Ishikawa (cell line): ENCODE measurements around the gene DMC1.

Source experiments
- CREB1 ChIP-seq: IDR thresholded peaks from 2 replicates; pipeline ENCODE4 v1.6.1; 2012; ENCODE audit warnings: low read depth
- EP300 ChIP-seq: IDR thresholded peaks from 2 replicates; pipeline ENCODE4 v1.6.1; 2012; ENCODE audit warnings: borderline replicate concordance
- MAX ChIP-seq: IDR thresholded peaks from 2 replicates; pipeline ENCODE4 v1.6.1; 2012
- TAF1 ChIP-seq: IDR thresholded peaks from 2 replicates; pipeline ENCODE4 v1.6.1; 2012; ENCODE audit warnings: low read depth, mild to moderate bottlenecking
- TCF12 ChIP-seq: IDR thresholded peaks from 2 replicates; pipeline ENCODE4 v1.6.1; 2012; ENCODE audit warnings: low read depth
- USF1 ChIP-seq: IDR thresholded peaks from 2 replicates; pipeline ENCODE4 v1.6.1; 2012
- YY1 ChIP-seq: IDR thresholded peaks from 2 replicates; pipeline ENCODE4 v1.6.1; 2012; ENCODE audit warnings: low read depth
- ZBTB7A ChIP-seq: IDR thresholded peaks from 2 replicates; pipeline ENCODE4 v1.6.1; 2012; ENCODE audit warnings: low read depth
- TF ChIP-seq, protein P1 (sequence below): IDR thresholded peaks from 2 replicates; pipeline ENCODE4 v1.6.1; 2012; ENCODE audit warnings: low read depth, mild to moderate bottlenecking

Gene DMC1

GRCh38 chr22:38474003-38474607 is 95.9 kb downstream of the DMC1 start:
- TF ChIP-seq CREB1: no peak
- no peak for TF ChIP-seq EP300

DNA sequence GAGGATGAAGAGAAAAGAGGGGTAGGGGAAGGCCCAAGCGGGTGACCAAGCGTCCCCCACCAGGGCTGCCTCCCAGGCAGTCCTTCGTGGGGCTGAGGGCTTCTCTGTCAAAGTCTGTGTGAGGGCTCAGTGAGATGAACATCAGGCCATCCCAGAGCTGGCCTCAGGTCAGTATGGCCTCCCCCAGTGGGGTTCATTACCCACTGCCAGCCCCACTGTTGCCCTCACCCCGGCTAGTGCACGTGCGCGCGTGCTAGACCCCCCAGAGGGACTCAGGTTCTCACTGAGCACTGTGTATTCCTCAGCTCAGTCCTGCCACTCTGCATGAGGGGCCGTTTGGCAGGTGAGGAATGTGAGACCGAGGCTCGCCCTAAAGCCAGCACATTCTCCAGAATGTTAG is 98.7 kb downstream of the DMC1 start:
- TF ChIP-seq MAX: no peak
- no peak for TF ChIP-seq USF1
- TF ChIP-seq, protein P1, sequence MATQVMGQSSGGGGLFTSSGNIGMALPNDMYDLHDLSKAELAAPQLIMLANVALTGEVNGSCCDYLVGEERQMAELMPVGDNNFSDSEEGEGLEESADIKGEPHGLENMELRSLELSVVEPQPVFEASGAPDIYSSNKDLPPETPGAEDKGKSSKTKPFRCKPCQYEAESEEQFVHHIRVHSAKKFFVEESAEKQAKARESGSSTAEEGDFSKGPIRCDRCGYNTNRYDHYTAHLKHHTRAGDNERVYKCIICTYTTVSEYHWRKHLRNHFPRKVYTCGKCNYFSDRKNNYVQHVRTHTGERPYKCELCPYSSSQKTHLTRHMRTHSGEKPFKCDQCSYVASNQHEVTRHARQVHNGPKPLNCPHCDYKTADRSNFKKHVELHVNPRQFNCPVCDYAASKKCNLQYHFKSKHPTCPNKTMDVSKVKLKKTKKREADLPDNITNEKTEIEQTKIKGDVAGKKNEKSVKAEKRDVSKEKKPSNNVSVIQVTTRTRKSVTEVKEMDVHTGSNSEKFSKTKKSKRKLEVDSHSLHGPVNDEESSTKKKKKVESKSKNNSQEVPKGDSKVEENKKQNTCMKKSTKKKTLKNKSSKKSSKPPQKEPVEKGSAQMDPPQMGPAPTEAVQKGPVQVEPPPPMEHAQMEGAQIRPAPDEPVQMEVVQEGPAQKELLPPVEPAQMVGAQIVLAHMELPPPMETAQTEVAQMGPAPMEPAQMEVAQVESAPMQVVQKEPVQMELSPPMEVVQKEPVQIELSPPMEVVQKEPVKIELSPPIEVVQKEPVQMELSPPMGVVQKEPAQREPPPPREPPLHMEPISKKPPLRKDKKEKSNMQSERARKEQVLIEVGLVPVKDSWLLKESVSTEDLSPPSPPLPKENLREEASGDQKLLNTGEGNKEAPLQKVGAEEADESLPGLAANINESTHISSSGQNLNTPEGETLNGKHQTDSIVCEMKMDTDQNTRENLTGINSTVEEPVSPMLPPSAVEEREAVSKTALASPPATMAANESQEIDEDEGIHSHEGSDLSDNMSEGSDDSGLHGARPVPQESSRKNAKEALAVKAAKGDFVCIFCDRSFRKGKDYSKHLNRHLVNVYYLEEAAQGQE: no peak
- TF ChIP-seq TAF1: no peak

- TF ChIP-seq YY1 (no peak), ZBTB7A (no peak), TCF12 (no peak), TAF1 (no peak), MAX (no peak)
Observed at GRCh38 chr22:38469306-38469781, 100.6 kb downstream of the DMC1 start.
